Measurements from ENCODE around the gene ACVR1.
A peak's percentile ranks its signal among the peaks of the same experiment; 100 is the strongest.

The ACVR1 gene

DNA sequence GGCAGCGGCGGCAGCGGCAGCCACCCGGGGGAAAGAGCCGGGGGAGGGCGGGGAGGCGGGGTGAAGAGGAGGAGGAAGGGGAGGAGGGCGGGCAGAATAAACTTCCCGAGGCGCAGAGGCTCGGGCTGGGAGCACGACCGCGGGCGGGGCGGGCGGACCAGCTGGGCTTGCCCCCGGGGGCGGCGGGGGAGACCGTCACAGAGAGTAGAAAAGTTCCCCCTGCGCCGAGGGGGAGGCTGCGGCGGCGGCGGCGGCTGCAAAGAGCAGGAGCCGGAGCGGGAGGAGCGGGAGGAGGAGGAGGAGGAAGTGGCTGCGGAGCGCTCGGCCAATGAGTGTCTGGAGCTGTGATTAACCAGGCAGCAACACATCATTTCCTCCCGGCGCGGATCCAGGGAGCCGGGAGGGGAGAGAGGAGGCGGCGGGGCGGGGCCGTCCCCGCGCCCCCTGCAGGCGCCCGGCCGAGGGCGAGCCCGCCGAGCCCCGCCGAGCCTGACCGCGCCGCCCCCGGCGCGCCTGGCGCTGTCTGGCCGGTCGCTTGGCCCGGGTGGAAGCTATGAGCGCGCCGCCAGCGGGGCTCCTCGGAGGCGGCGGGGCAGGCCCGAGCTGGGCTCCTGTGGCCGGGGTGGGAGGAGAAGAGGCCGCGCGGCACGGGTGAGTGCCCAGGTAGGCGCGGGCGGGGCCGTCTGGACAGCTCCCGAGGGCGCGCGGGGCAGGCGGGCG is at the start of gene ACVR1:
ACVR1 (minus strand) TSS at position 265 of the 720 bp plus-strand sequence. CDS start 76,837 bp downstream, outside the sequence.
- DNase-seq: peak; percentile 76

- DNase-seq: no peak
Measured at GRCh38 chr2:157925071-157925470, 48.9 kb upstream of the ACVR1 start.

- DNase-seq: no peak
Measured at GRCh38 chr2:157923598-157924217, 47.6 kb upstream of the ACVR1 start.

DNA sequence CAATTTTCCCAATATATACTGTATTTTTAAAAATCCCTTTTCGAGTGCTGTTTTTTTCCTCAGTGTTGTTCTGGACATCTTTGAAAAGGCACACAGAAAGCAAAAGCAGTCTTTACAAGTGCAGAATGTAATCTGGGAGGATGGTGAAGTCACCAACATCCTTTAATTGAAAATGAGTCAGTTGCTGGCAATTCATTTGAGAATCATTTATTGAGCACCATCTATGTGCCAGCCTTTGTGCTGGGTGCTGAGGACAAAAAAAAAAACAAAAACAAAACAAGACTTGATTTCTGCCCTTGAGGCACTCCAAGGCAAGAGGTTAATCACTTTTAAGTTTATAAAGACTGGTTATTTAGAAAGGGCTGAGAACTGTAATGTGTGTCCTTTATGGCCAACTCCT is 46.7 kb upstream of the ACVR1 start:
- DNase-seq: no peak

DNA sequence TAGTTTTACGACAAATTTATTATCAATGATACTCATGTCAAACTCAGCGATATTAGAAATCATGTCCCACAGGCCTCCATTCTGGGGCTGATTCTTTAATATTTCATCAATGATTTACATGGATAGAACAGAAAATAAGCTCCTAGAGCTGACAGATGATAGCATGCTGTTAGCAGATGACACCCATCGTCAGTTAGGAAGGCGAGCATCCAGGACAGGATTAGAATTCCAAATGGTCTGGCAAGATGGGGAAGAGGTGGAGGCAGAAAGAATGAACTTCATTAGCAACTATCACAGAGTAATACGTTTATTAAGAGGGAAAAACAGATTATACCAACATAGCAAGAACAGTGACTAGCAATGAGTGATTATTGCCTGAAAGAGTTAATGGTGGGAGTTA is 46.2 kb upstream of the ACVR1 start:
- no peak for DNase-seq

DNA sequence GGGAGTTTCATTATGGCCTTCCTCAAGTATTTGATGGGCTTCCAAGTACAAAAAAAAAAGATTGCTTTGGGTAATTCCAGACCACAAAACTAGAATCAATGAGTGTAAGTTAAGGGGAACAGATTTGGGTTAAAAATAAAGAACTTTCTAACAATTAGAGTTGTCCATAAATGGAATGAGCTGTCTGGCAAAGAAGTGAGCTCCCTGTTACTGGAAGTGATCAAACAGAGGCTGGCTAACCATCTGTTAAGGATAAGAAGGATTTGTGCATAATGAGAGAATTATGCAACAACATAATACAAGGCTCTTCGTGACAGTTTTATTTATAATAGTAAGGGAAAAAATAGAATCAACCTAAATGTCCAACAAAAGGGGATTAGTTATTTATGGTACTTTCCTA is 44.6 kb upstream of the ACVR1 start:
- DNase-seq: no peak

DNA sequence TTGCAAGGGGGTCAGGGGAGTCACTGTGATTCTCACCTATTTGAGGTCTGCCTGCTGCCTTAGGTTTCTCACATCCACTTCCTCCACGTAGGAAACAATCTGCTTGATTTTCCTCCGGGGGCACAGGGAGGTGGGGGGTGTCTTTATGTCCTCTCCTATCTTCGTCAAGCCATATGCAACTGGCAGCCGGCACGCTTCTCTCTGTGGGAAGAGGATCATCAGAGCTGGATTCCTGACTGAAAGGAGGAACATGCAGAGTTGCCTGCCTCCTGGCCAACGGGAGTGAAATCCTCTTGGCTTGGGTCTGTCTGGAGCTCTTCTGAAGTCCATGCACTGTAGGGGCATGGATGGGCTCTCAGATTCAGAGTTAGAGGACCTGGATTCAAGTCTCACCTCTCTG is 43.1 kb upstream of the ACVR1 start:
- no peak for DNase-seq

DNA sequence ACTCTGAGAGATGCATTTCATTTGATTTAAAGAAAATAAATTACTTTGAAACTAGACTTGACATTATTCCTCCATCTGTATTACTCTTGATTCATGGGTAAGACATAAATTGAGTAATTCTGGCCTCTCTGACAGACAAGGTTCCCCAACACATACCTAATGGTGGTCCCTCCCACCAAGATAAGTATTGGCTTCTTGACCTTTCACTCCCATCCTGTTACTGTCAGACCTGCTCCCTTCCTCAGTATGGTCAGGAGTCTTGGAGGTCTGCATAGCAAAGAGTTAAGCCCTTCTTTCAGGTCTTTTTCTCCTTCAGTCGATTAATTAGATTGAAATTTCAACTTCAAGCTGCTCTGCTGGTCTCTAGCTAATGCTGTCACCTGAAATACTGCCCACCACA is 42.2 kb upstream of the ACVR1 start:
- DNase-seq: no peak

DNA sequence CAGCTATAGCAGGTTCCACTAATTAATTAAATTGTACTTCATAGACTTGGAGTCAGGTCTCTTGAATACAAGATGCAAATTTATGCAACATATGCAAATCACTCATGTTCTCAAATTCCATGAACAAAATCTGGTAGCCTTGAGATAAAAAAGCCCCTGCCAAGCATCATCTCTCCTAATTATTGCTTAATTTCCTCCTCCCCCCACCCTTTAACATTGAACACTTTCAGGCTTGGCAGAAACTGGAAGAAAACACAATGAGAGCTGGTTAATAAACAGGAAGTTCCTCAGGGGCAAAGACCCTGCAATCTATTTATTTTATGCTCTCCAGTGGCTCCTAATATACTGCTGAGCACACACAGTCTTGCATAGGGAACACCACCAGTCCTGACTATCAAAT is 35.6 kb upstream of the ACVR1 start:
- DNase-seq: no peak

- DNase-seq: no peak
Measured at GRCh38 chr2:157911246-157911645, 35.1 kb upstream of the ACVR1 start.

- no peak for DNase-seq
Measured at GRCh38 chr2:157905092-157905491, 29.0 kb upstream of the ACVR1 start.

DNA sequence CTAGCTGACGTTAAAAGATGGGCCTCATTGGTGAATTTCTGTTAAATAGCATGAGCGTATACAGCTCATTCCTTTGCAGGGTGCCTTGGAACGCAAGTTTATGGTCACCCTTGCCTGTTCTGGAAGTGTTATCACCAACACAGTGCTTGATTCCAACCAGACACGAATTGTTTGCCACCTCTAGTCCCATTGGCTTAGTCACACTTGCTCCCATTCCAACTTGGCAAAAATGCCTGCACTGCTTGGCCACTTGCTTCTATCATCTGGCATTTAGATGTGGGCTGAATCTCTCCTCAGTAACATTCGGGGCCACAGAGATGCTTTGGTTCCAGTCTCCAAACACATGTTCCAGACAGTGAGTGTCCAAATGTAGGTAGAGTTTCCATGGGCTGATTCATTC is 27.5 kb upstream of the ACVR1 start:
- no peak for DNase-seq

- no peak for DNase-seq
Measured at GRCh38 chr2:157903151-157903550, 27.0 kb upstream of the ACVR1 start.

GRCh38 chr2:157902692-157903091 is 26.6 kb upstream of the ACVR1 start:
- DNase-seq: no peak

DNA sequence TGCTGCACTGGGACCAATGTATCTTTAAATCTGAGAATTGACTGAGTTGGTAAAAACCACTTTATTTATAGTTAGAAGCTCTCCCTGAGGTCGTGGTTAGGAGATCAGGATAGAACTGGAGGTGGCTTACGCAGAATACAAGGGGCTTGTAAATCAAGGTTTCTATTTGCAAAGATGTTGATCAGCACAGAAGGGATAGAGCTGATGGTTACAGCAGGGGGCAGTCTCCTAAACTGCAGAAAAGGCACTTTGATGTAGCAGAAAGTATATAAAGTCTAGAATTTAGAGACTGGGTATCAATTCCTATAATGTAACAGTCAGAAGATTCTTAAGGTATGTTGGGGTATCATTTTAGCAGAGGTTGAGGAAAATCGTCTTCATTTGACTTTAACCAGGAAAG is 25.2 kb upstream of the ACVR1 start:
- no peak for DNase-seq

DNA sequence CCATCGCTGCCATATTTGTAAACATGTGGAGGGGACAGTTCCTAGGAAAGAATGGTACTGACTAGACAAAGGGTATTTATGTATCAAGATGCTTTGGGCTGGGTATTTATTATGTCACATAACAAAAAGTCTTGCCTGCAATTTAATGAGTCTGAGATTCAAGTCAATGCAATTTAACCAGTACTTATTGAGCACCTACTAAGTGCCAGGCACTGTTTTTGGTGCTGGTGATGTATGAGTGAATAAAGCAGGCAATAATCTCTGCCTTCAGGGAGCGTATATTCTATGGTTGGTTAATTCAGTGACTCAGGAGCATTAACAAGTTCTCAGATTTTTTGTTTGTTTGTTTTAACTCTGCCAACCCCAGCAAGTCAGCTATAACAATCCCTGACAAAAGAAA is 24.6 kb upstream of the ACVR1 start:
- no peak for DNase-seq

DNA sequence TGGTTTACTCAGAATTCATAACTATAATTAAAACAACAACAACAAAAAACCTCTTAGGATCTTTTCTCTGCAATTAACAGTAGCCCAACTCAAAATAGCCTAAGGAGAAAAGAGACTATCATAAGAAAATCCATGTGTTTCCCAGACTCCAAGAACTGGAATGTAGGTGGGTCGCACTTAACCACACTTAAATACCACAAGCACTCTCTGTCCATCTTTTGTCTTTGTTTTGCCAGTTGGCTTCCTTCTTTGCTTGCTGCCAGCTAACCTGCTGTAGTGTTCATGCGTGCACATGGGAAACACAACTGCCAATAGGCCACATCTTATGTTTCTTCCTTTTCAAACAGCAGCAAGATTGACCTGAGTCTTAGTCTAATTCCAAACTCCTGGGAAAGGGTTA is 24.1 kb upstream of the ACVR1 start:
- DNase-seq: no peak

GRCh38 chr2:157899125-157899839 is 23.2 kb upstream of the ACVR1 start:
- DNase-seq: peak; percentile 23

DNA sequence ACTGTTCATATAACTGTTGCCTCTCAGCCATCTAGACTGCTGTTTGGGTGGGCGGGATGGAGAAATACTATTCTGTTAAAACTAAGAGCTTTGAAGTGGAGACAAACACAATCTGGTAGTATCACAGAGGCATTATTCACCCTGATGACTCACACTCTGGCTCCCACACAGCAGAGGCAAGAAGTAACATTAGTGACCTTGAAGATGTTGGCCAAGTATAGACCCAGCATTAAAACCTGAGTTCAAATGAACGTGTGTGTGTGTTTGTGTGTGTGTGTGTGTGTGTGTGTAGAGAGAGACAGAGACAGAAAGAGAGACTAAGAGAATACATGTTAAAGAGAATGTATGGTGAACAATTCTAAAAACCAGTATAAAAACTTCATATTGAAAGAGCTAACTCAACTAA is 22.5 kb upstream of the ACVR1 start:
- peak; percentile 79 for DNase-seq

- peak; percentile 53 for DNase-seq
Measured at GRCh38 chr2:157897106-157897971, 21.2 kb upstream of the ACVR1 start.

DNA sequence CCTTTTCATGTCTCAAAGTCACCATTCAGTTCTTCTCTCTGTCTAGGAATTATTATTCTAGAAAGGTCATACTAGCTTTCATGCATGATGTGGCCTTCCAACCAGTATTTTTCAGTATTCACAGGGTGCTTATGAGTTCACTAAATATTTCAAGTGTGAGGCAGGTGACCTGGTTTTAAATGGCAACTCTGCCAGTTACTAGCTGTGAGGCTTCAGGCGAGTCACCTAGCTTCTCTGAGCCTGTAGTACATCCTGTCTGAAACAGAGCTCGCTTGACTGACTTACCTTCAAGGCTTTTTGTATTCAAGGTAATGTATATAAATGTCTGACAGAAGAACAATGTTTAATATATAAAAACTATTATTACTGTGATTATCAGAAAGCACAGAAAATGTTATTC is 19.4 kb upstream of the ACVR1 start:
- peak; percentile 21 for DNase-seq

GRCh38 chr2:157894694-157895435 is 18.7 kb upstream of the ACVR1 start:
- DNase-seq: no peak

Data from activated naive CD4-positive, alpha-beta T cell treated with anti-CD3 and anti-CD28 coated beads, Interleukin-2, amount 50 U/mL, for 16 hours (primary cell).